ENCODE data around the gene ABHD2. TPM values are rescaled to one million over a fixed set of nuclear protein-coding genes. Genes with fewer than 3 reads are reported as not detected.

Gene ABHD2
- total RNA-seq, 1 donor from 2014 or later = 39.1 TPM

- DNase-seq (ENCODE audit: low spot score in 2 of 2, unreplicated experiment in 2 of 2) = no peak
- Mint-ChIP-seq H3K36me3 (no peaks in the 10 kb centered on the region), H3K4me1 (peaks cover 5% of the 10 kb centered on the region), H3K4me3 (no peak overlapping the region), H3K9me3 (no peaks in the 10 kb centered on the region), H3K27ac (no peak overlapping the region), H3K27me3 (ENCODE audit: low read depth) (no peaks in the 10 kb centered on the region)
- no peak for TF ChIP-seq CTCF (IDR thresholded peaks at IDR 0.05; ENCODE audit: unreplicated experiment)
These were observed 10.0 kb downstream of the ABHD2 start for GRCh38 chr15:89098281-89098680.

GRCh38 chr15:89099968-89100367 lies 11.7 kb downstream of the ABHD2 start:
- TF ChIP-seq CTCF (IDR thresholded peaks at IDR 0.05; ENCODE audit: unreplicated experiment) = no peak
- no peaks in the 10 kb centered on the region for H3K27me3 Mint-ChIP-seq (ENCODE audit: low read depth)
- H3K27ac Mint-ChIP-seq = no peak overlapping the region
- H3K4me1 Mint-ChIP-seq = peaks cover 6% of the 10 kb centered on the region
- no peak for DNase-seq (ENCODE audit: low spot score in 2 of 2, unreplicated experiment in 2 of 2)
- no peaks in the 10 kb centered on the region for H3K9me3 Mint-ChIP-seq
- H3K36me3 Mint-ChIP-seq = no peaks in the 10 kb centered on the region
- no peak overlapping the region for H3K4me3 Mint-ChIP-seq

- Mint-ChIP-seq H3K9me3 (no peaks in the 10 kb centered on the region), H3K27me3 (ENCODE audit: low read depth) (no peaks in the 10 kb centered on the region), H3K4me3 (no peak overlapping the region), H3K36me3 (no peaks in the 10 kb centered on the region), H3K4me1 (peaks cover 13% of the 10 kb centered on the region), H3K27ac (no peak overlapping the region)
- DNase-seq (ENCODE audit: low spot score in 2 of 2, unreplicated experiment in 2 of 2) = no peak
- no peak for TF ChIP-seq CTCF (IDR thresholded peaks at IDR 0.05; ENCODE audit: unreplicated experiment)
These were observed 13.3 kb downstream of the ABHD2 start for GRCh38 chr15:89101302-89102193.

GRCh38 chr15:89103481-89104171 lies 15.4 kb downstream of the ABHD2 start:
- no peak for DNase-seq (ENCODE audit: low spot score in 2 of 2, unreplicated experiment in 2 of 2)
- Mint-ChIP-seq H3K4me1 (peaks cover 13% of the 10 kb centered on the region), H3K9me3 (no peaks in the 10 kb centered on the region), H3K27ac (no peak overlapping the region), H3K36me3 (no peaks in the 10 kb centered on the region), H3K27me3 (ENCODE audit: low read depth) (no peaks in the 10 kb centered on the region), H3K4me3 (no peak overlapping the region)
- no peak for TF ChIP-seq CTCF (IDR thresholded peaks at IDR 0.05; ENCODE audit: unreplicated experiment)

GRCh38 chr15:89104172-89104564 lies 15.9 kb downstream of the ABHD2 start:
- Mint-ChIP-seq H3K9me3 (no peaks in the 10 kb centered on the region), H3K27me3 (ENCODE audit: low read depth) (no peaks in the 10 kb centered on the region), H3K27ac (no peak overlapping the region), H3K36me3 (no peaks in the 10 kb centered on the region), H3K4me1 (peaks cover 13% of the 10 kb centered on the region), H3K4me3 (no peak overlapping the region)
- no peak for TF ChIP-seq CTCF (IDR thresholded peaks at IDR 0.05; ENCODE audit: unreplicated experiment)
- no peak for DNase-seq (ENCODE audit: low spot score in 2 of 2, unreplicated experiment in 2 of 2)

All from mesothelial cell of epicardium (in vitro differentiated cells).